HCT116 (cell line): ENCODE results near the gene METTL26. TPM values are rescaled to one million over a fixed set of nuclear protein-coding genes. Genes with fewer than 3 reads are reported as not detected.

ENCODE experiments used
- ATAC-seq: fragments of 200-7000 bp; cut with Tn5 transposase; 2 replicates; pipeline ENCODE4 v1.9.1; 2020; ENCODE audit warnings: mild to moderate bottlenecking, moderate library complexity
- BruUV-seq: library from RNA; stranded (reverse); fragments of 400-500 nt; replicated peaks from 2 replicates; lab custom pipeline; 2021; lab: Mats Ljungman, UMichigan
- CTCF ChIA-PET: fragments of 300-600 bp; sonication (Branson Sonifier 250); formaldehyde crosslinking; loops from one replicate; lab custom pipeline; 2021; ENCODE audit warnings: antibody characterized with exemption; lab: Charles Lee
- POLR2A ChIA-PET: fragments of 300-600, 350-600 bp; sonication (Branson Sonifier 250); formaldehyde crosslinking; loops from one replicate; lab custom pipeline; 2021; ENCODE audit warnings: antibody characterized with exemption; lab: Charles Lee
- RAD21 ChIA-PET, 2 experiments: fragments of 300-600 bp; sonication (Branson Sonifier 250); formaldehyde crosslinking; loops; one replicate each; lab custom pipeline; 2023; ENCODE audit warnings: low total read pairs in 2 of 2; ENCODE audit not compliant: uncharacterized antibody in 2 of 2, unreplicated experiment in 2 of 2, low non-redundant PET in 1 of 2; lab: Charles Lee
- DNase-seq: peaks from one replicate; pipeline ENCODE4 v3.0.0-alpha.2; 2010; ENCODE audit warnings: low read depth, low spot score
- H2AFZ ChIP-seq: fragments of 200-600 bp; shearing (Covaris generic), sonication (generic); 2 replicates; pipeline ENCODE4 v1.6.1; 2017; ENCODE audit warnings: low read depth, mixed run types, mixed read lengths, antibody characterized with exemption, low read length; ENCODE audit not compliant: poor library complexity, severe bottlenecking
- H3K27ac ChIP-seq: 2 replicates; pipeline ENCODE4 v1.5.1; 2012; ENCODE audit warnings: low read depth, low read length
- H3K27me3 ChIP-seq: fragments of 200-600 bp; sonication (generic); 2 replicates; pipeline ENCODE4 v1.6.1; 2016; ENCODE audit warnings: mixed run types, low read length, mixed read lengths; ENCODE audit not compliant: insufficient read depth
- H3K36me3 ChIP-seq, 2 experiments: fragments of 200-500 bp in 1 of 2; fragments of 200-600 bp in 1 of 2; sonication (Bioruptor generic) in 1 of 2; sonication (generic) in 1 of 2; 2 replicates each; pipeline versions ENCODE4 v1.5.1 to v1.6.1; 2014 to 2016; ENCODE audit warnings: low read length in 2 of 2, inconsistent platforms in 1 of 2, mixed read lengths in 1 of 2, mixed run types in 1 of 2; ENCODE audit not compliant: insufficient read depth in 2 of 2, control insufficient read depth in 1 of 2
- H3K4me1 ChIP-seq, 2 experiments: fragments of 200-600 bp in 1 of 2; sonication (generic) in 1 of 2; 2 replicates each; pipeline versions ENCODE4 v1.5.1 to v1.6.1; 2012 to 2017; ENCODE audit warnings: low read length in 2 of 2, inconsistent platforms in 1 of 2, mild to moderate bottlenecking in 1 of 2, mixed read lengths in 1 of 2, mixed run types in 1 of 2, moderate library complexity in 1 of 2; ENCODE audit not compliant: insufficient read depth in 2 of 2, control insufficient read depth in 1 of 2
- H3K4me2 ChIP-seq: fragments of 200-600 bp; sonication (generic); 2 replicates; pipeline ENCODE4 v1.6.1; 2017; ENCODE audit warnings: mixed run types, low read length, mixed read lengths
- H3K4me3 ChIP-seq, 2 experiments: fragments of 200-600 bp in 1 of 2; sonication (generic) in 1 of 2; replicated peaks in 1 of 2; 2 replicates each; pipeline ENCODE4 v1.5.1; 2011 to 2016; ENCODE audit warnings: low read length in 2 of 2, control low read depth in 1 of 2, low read depth in 1 of 2, mild to moderate bottlenecking in 1 of 2, mixed read lengths in 1 of 2, mixed run types in 1 of 2
- H3K79me2 ChIP-seq: fragments of 200-600 bp; sonication (generic); 2 replicates; pipeline ENCODE4 v1.6.1; 2017; ENCODE audit warnings: mild to moderate bottlenecking, mixed run types, low read length, moderate library complexity, mixed read lengths; ENCODE audit not compliant: insufficient read depth
- H3K9ac ChIP-seq: fragments of 200-600 bp; sonication (generic); 2 replicates; pipeline ENCODE4 v1.6.1; 2016; ENCODE audit warnings: low read length, mixed read lengths
- H3K9me2 ChIP-seq: fragments of 200-600 bp; sonication (generic), shearing (Covaris generic); 2 replicates; pipeline ENCODE4 v1.6.1; 2017; ENCODE audit warnings: mixed run types, mild to moderate bottlenecking, moderate library complexity; ENCODE audit not compliant: insufficient read depth
- H3K9me3 ChIP-seq, 2 experiments: fragments of 200-500 bp in 1 of 2; fragments of 200-600 bp in 1 of 2; sonication (Bioruptor generic) in 1 of 2; sonication (generic) in 1 of 2; 2 replicates each; pipeline ENCODE4 v1.6.1; 2014 to 2017; ENCODE audit warnings: low read length in 2 of 2, mixed read lengths in 2 of 2, inconsistent platforms in 1 of 2, low read depth in 1 of 2, mild to moderate bottlenecking in 1 of 2, mixed run types in 1 of 2, moderate library complexity in 1 of 2; ENCODE audit not compliant: control insufficient read depth in 1 of 2, insufficient read depth in 1 of 2
- H4K20me1 ChIP-seq: fragments of 200-600 bp; sonication (generic), shearing (Covaris generic); 2 replicates; pipeline ENCODE4 v1.6.1; 2017; ENCODE audit warnings: mixed run types, mild to moderate bottlenecking, moderate library complexity; ENCODE audit not compliant: insufficient read depth
- CEBPB ChIP-seq: IDR thresholded peaks from 2 replicates; pipeline ENCODE4 v1.6.1; 2012; ENCODE audit warnings: low read depth
- CTCF ChIP-seq, 3 experiments: fragments of 200-600 bp in 1 of 3; sonication (generic) in 1 of 3; IDR thresholded peaks in 2 of 3; conservative IDR thresholded peaks in 1 of 3; 2 replicates each; pipeline ENCODE4 v1.5.1; 2012 to 2017; ENCODE audit warnings: low read depth in 2 of 3, low read length in 2 of 3, antibody characterized with exemption in 1 of 3, borderline replicate concordance in 1 of 3, control low read depth in 1 of 3, mild to moderate bottlenecking in 1 of 3, mixed read lengths in 1 of 3, mixed run types in 1 of 3, moderate library complexity in 1 of 3; ENCODE audit not compliant: insufficient read depth in 1 of 3
- EGR1 ChIP-seq: IDR thresholded peaks from 2 replicates; pipeline ENCODE4 v1.6.1; 2012; ENCODE audit warnings: low read depth
- EZH2phosphoT487 ChIP-seq: fragments of 200-600 bp; IDR thresholded peaks from 2 replicates; pipeline ENCODE4 v1.6.1; 2018; ENCODE audit warnings: antibody characterized with exemption, borderline replicate concordance
- POLR2A ChIP-seq: IDR thresholded peaks from 2 replicates; pipeline ENCODE4 v1.7.0; 2011; ENCODE audit warnings: borderline replicate concordance; ENCODE audit not compliant: insufficient read depth, insufficient read length; ENCODE audit errors: extremely low read depth
- REST ChIP-seq: IDR thresholded peaks from 2 replicates; pipeline ENCODE4 v1.6.1; 2012; ENCODE audit warnings: low read depth
- YY1 ChIP-seq: IDR thresholded peaks from 2 replicates; pipeline ENCODE4 v1.6.1; 2011; ENCODE audit warnings: low read length, low read depth, moderate library complexity, mild to moderate bottlenecking; ENCODE audit not compliant: insufficient replicate concordance; ENCODE audit errors: extremely low read depth
- ZFX ChIP-seq: fragments of 450-650 bp; IDR thresholded peaks from 2 replicates; pipeline ENCODE4 v1.6.1; 2017
- ZNF274 ChIP-seq: fragments of 200-500 bp; sonication (Bioruptor generic); IDR thresholded peaks from 2 replicates; pipeline ENCODE4 v1.6.1; 2014; ENCODE audit warnings: mild to moderate bottlenecking, low read depth, low read length, inconsistent platforms
- intact Hi-C: fragments of 100-400 bp; cut with micrococcal nuclease; formaldehyde crosslinking; loops from 2 replicates; pipeline ENCODE4 v1.10.0; 2022
- total RNA-seq: library from RNA; stranded (reverse); gene quantifications from one replicate; pipeline ENCODE4 v1.2.1, GENCODE V29; 2021; ENCODE audit not compliant: unreplicated experiment

Gene METTL26
- total RNA-seq, 1 experiment from 2014 or later, result 85.7 TPM

GRCh38 chr16:666572-666971 lies 30.5 kb upstream of the METTL26 start:
- Histone ChIP-seq H3K9me3 (no peaks in the 10 kb centered on the region), H3K36me3 (no peaks in the 10 kb centered on the region), H3K4me2 (no peak overlapping the region), H3K9me2 (no peaks in the 10 kb centered on the region), H3K27me3 (no peaks in the 10 kb centered on the region), H3K27ac (no peak overlapping the region; the same call in 1 of the 2 replicates), H3K9ac (no peak overlapping the region), H4K20me1 (no peaks in the 10 kb centered on the region), H3K4me3 (no peak overlapping the region), H3K79me2 (peaks cover 26% of the 10 kb centered on the region), H3K4me1 (peaks cover 0 to 10% of the 10 kb centered on the region in 2 experiments; a peak in 1 of 4 replicates), H2AFZ (no peak overlapping the region)
- ChIA-PET POLR2A (no interaction called here), RAD21 (no interaction called here), CTCF (no interaction called here)
- intact Hi-C loops, result no loop called here
- ATAC-seq (no peak), DNase-seq (no peak)
- BruUV-seq, result no TSS peak
- TF ChIP-seq POLR2A, result no peak
- TF ChIP-seq CEBPB, result no peak
- TF ChIP-seq YY1, result no peak
- TF ChIP-seq CTCF (IDR thresholded peaks at IDR 0.05 in 2 of 3, conservative IDR thresholded peaks at IDR 0.05 in 1 of 3; ENCODE audit: borderline replicate concordance in 1 of 3, insufficient read depth in 1 of 3, low read depth in 2 of 3, low read length in 2 of 3), result no peak
- no peak for TF ChIP-seq ZNF274
- TF ChIP-seq EGR1, result no peak
- TF ChIP-seq ZFX, result no peak
- TF ChIP-seq REST, result no peak
- no peak for TF ChIP-seq EZH2phosphoT487
